ENCODE measurements around the gene INPP4A.

GRCh38 chr2:98468621-98469236 lies 24.1 kb downstream of the INPP4A start:
- TF ChIP-seq MXI1 (conservative IDR thresholded peaks at IDR 0.05; ENCODE audit: poor library complexity, severe bottlenecking): no peak
- TF ChIP-seq CTCF (IDR thresholded peaks at IDR 0.05; ENCODE audit: poor library complexity, severe bottlenecking): no peak
- TF ChIP-seq EZH2 (IDR thresholded peaks at IDR 0.05; ENCODE audit: borderline replicate concordance, insufficient read depth, low read length, poor library complexity, severe bottlenecking): no peak
- no peak for TF ChIP-seq POLR2AphosphoS5 (IDR thresholded peaks at IDR 0.05)
- TF ChIP-seq RAD21 (conservative IDR thresholded peaks at IDR 0.05): no peak
- no peak for TF ChIP-seq SMC3 (conservative IDR thresholded peaks at IDR 0.05; ENCODE audit: poor library complexity)
- TF ChIP-seq REST (IDR thresholded peaks at IDR 0.05; ENCODE audit: borderline replicate concordance): no peak
- TF ChIP-seq TAF1 (IDR thresholded peaks at IDR 0.05; ENCODE audit: low read depth): no peak
